Fibroblast of mammary gland (primary cell): ENCODE results near the gene AXIN2.

ENCODE experiments used
- DNase-seq: peaks from one replicate; pipeline ENCODE4 v3.0.0-alpha.2; 2010; ENCODE audit warnings: low read depth
- H3K4me3 ChIP-seq: 2 replicates; pipeline ENCODE4 v1.5.1; 2011; ENCODE audit warnings: low read depth, mild to moderate bottlenecking, low read length, moderate library complexity; ENCODE audit not compliant: control insufficient read depth
- CTCF ChIP-seq: conservative IDR thresholded peaks from 2 replicates; pipeline ENCODE4 v1.5.1; 2011; ENCODE audit warnings: low read depth, low read length, inconsistent platforms; ENCODE audit not compliant: control insufficient read depth, insufficient read depth

The AXIN2 gene

GRCh38 chr17:65554553-65555223 is 6.8 kb downstream of the AXIN2 start:
- DNase-seq, result peak; percentile 38
- H3K4me3 ChIP-seq, result no peak overlapping the region
- peak; percentile 18 for TF ChIP-seq CTCF

- H3K4me3 ChIP-seq, result no peak overlapping the region
- peak; percentile 59 for DNase-seq
- no peak for TF ChIP-seq CTCF
Measured at GRCh38 chr17:65553646-65554552, 7.5 kb downstream of the AXIN2 start.

- DNase-seq, result peak; percentile 81
- no peak overlapping the region for H3K4me3 ChIP-seq
- no peak for TF ChIP-seq CTCF
Measured at GRCh38 chr17:65553009-65553645, 8.3 kb downstream of the AXIN2 start.

- DNase-seq, result no peak
- no peak for TF ChIP-seq CTCF
- no peak overlapping the region for H3K4me3 ChIP-seq
Measured at GRCh38 chr17:65552214-65552613, 9.2 kb downstream of the AXIN2 start.

- no peak for TF ChIP-seq CTCF
- DNase-seq, result no peak
- no peak overlapping the region for H3K4me3 ChIP-seq
Measured at GRCh38 chr17:65551267-65552040, 10.0 kb downstream of the AXIN2 start.

- H3K4me3 ChIP-seq, result no peak overlapping the region
- TF ChIP-seq CTCF, result no peak
- no peak for DNase-seq
Measured at GRCh38 chr17:65550758-65551157, 10.7 kb downstream of the AXIN2 start.
